GM06990 (cell line): ENCODE results near the gene RFX3.

Experiments
- DNase-seq: peaks from one replicate; pipeline ENCODE4 v3.0.0-alpha.2; 2011; ENCODE audit not compliant: insufficient read length; ENCODE audit errors: extremely low read depth
- H3K27me3 ChIP-seq: replicated peaks from 2 replicates; pipeline ENCODE4 v1.6.0; 2011; ENCODE audit warnings: low read length; ENCODE audit not compliant: control insufficient read depth, insufficient read depth
- H3K36me3 ChIP-seq: 2 replicates; pipeline ENCODE4 v1.5.1; 2011; ENCODE audit warnings: low read length; ENCODE audit not compliant: control insufficient read depth, insufficient read depth
- H3K4me3 ChIP-seq: replicated peaks from 2 replicates; pipeline ENCODE4 v1.5.1; 2011; ENCODE audit warnings: low read depth, mild to moderate bottlenecking, control low read depth, low read length
- TF ChIP-seq, protein P1 (sequence below): IDR thresholded peaks from 2 replicates; pipeline ENCODE4 v1.5.1; 2011; ENCODE audit warnings: low read length, control low read depth, mild to moderate bottlenecking, inconsistent platforms; ENCODE audit not compliant: insufficient read depth, poor library complexity, severe bottlenecking

RFX3 gene

DNA sequence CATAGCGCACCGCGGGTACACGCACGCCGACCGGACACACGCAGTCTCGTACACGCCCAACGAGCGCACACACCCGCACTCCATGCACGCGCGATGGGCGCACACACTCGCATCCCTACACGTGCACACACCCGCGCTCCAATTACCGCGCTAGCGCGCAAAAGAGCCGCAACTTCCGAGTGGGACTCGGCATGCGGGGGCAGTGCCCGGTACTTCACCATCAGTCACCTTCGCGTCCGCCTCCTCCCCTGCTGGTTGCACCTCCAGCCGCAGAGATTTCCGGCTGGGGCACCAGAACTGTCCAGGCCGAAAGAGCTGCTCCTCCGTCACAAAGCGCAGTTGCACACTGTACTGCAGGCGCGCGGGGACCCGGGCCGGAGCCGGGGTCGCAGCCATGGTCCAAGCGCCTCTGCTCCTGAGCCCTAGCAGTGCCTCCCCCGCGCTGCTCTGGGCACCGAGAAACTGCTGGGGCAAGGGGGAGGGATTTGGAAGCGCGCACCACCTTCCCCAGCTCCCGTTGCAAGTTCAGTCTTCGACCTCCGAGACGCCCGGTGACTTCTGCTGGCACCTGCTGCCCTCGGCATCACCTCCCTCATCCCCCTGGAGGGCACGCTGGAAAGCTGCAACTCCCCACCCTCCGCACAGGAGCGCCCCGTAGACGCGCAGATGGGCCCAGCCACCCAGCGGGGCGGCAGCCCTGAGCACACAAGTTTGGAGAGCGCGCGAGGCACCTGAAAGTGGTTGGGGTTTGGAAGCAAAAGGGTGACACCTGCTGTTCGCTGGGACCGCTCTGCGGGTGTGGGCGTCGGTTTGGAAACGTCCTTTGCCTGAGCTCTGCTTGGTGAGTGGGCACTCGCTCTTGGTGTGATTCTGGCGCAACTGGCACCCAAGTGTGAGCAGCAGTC is 344.5 kb downstream of the RFX3 start:
- H3K27me3 ChIP-seq = no peaks in the 10 kb centered on the region; the same call in none of the 2 replicates
- H3K4me3 ChIP-seq = no peak overlapping the region
- H3K36me3 ChIP-seq = no peaks in the 10 kb centered on the region
- TF ChIP-seq, protein P1, sequence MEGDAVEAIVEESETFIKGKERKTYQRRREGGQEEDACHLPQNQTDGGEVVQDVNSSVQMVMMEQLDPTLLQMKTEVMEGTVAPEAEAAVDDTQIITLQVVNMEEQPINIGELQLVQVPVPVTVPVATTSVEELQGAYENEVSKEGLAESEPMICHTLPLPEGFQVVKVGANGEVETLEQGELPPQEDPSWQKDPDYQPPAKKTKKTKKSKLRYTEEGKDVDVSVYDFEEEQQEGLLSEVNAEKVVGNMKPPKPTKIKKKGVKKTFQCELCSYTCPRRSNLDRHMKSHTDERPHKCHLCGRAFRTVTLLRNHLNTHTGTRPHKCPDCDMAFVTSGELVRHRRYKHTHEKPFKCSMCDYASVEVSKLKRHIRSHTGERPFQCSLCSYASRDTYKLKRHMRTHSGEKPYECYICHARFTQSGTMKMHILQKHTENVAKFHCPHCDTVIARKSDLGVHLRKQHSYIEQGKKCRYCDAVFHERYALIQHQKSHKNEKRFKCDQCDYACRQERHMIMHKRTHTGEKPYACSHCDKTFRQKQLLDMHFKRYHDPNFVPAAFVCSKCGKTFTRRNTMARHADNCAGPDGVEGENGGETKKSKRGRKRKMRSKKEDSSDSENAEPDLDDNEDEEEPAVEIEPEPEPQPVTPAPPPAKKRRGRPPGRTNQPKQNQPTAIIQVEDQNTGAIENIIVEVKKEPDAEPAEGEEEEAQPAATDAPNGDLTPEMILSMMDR = peak; percentile 57
- DNase-seq = peak; percentile 40

DNA sequence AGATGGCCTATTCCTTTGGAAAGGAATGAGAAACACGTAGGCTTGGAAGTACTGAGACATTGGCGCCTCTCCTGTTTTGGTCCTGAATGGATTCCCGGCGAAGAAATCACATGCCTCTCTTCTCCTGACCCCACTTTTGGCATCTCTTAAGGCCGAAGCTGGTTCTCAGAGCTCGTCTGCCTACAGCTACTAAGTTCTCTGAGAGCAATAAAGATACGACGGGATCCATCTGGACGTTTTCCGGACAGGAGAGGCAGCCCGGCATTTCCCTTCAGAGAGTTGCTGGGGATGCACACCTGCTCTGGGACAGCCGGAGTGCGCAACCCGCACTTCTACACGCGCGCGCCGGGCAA is 345.1 kb downstream of the RFX3 start:
- Histone ChIP-seq H3K4me3 (no peak overlapping the region), H3K36me3 (no peaks in the 10 kb centered on the region), H3K27me3 (no peaks in the 10 kb centered on the region; the same call in none of the 2 replicates)
- TF ChIP-seq, protein P1 = no peak
- DNase-seq = no peak

DNA sequence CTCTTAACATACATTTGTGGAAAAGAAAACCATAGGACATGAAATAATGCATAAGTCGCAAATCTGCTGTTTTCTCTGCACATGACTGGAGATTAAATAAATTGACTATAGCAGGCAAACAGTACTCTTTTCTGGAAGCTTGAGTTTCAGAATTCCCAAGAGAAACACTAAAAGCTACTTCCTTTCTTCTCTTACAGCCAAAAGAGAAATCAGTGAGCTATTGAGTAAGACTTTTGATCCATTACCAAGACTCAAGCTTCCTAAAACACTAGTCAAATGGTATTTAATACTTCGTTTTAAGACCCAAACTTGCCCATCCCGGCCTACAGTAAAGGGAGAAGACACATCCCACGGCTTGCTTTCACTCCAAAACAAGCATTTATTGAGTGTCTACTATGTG is 346.1 kb downstream of the RFX3 start:
- TF ChIP-seq, protein P1 = no peak
- H3K36me3 ChIP-seq = no peaks in the 10 kb centered on the region
- H3K27me3 ChIP-seq = no peaks in the 10 kb centered on the region; the same call in none of the 2 replicates
- H3K4me3 ChIP-seq = no peak overlapping the region
- DNase-seq = no peak

DNA sequence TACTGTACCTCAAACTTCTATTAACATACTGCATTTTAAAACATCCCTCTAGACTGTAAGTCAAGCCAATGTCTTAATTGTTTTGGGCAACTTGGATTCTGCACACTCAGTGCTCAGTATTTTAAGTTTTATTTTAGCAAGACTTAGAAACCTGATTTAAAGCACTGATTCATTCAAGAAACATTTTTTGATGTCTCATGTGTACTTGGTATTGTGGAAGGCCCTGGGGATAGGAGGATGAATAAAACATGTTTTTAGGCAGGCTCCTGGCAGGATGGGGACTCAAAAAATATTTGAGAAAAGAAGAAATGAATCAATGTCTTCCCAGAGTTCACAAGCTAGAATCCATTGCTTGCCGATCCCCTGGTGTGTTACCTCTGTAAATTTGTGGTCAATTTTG is 347.9 kb downstream of the RFX3 start:
- DNase-seq = no peak
- Histone ChIP-seq H3K27me3 (no peaks in the 10 kb centered on the region; the same call in none of the 2 replicates), H3K36me3 (no peaks in the 10 kb centered on the region), H3K4me3 (no peak overlapping the region)
- TF ChIP-seq, protein P1 = no peak

DNA sequence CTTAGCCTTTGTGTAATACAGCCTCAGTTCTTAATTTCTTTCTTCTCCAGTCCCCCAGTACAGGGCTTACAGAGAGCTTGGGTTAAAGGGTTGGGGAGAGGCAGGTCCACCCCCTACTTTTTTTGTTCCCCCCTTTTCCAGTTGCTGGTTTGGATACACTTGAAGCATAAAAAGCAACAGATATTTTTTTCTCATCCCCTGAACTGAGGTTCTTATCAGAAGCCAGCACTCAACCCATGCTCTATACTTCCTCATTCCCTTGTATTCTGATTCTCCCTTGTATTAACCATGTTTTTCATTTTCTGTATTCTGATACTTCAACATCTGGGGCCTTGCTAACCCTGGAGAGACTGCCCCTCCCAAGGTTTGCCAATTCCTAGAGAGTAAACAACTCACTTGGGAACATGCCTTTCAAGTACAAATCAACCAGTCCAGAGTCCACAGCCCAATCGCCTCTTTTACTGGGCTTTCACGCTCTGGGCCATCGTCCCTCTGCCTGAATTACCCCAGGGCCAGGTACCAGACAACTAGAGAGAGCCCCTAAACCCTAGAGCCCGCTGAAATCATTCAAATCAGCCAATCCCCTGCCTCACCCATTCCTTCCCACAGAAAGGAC is 348.5 kb downstream of the RFX3 start:
- TF ChIP-seq, protein P1 = no peak

More for the DNA sequence above, 348.5 kb downstream of the RFX3 start:
- no peaks in the 10 kb centered on the region for H3K36me3 ChIP-seq
- no peaks in the 10 kb centered on the region; the same call in none of the 2 replicates for H3K27me3 ChIP-seq
- H3K4me3 ChIP-seq = no peak overlapping the region
- no peak for DNase-seq
